Dendritic cell treated with granulocyte-macrophage colony-stimulating factor and Interleukin-4, amounts not matched to agents 40 ng/mL and 50 ng/mL, for 4 days (primary cell): ENCODE results near the gene LRP1-AS.

Experiments used
- H3K27ac Mint-ChIP-seq: one replicate; pipeline ENCODE4 v1.8.0; 2022; ENCODE audit warnings: mild to moderate bottlenecking, mixed read lengths
- H3K27me3 Mint-ChIP-seq: one replicate; pipeline ENCODE4 v1.8.0; 2022; ENCODE audit warnings: mild to moderate bottlenecking, mixed read lengths
- H3K36me3 Mint-ChIP-seq: one replicate; pipeline ENCODE4 v1.8.0; 2022; ENCODE audit warnings: low read depth, mixed read lengths
- H3K4me1 Mint-ChIP-seq: one replicate; pipeline ENCODE4 v1.8.0; 2022; ENCODE audit warnings: low read depth, mixed read lengths
- H3K4me3 Mint-ChIP-seq: one replicate; pipeline ENCODE4 v1.8.0; 2022; ENCODE audit warnings: mild to moderate bottlenecking, moderate library complexity, mixed read lengths
- H3K9me3 Mint-ChIP-seq: one replicate; pipeline ENCODE4 v1.8.0; 2022; ENCODE audit warnings: mixed read lengths
- intact Hi-C: fragments of 100-400 bp; cut with micrococcal nuclease; formaldehyde crosslinking; loops from one replicate; pipeline ENCODE4 v1.15.0; 2022

The LRP1-AS gene

DNA sequence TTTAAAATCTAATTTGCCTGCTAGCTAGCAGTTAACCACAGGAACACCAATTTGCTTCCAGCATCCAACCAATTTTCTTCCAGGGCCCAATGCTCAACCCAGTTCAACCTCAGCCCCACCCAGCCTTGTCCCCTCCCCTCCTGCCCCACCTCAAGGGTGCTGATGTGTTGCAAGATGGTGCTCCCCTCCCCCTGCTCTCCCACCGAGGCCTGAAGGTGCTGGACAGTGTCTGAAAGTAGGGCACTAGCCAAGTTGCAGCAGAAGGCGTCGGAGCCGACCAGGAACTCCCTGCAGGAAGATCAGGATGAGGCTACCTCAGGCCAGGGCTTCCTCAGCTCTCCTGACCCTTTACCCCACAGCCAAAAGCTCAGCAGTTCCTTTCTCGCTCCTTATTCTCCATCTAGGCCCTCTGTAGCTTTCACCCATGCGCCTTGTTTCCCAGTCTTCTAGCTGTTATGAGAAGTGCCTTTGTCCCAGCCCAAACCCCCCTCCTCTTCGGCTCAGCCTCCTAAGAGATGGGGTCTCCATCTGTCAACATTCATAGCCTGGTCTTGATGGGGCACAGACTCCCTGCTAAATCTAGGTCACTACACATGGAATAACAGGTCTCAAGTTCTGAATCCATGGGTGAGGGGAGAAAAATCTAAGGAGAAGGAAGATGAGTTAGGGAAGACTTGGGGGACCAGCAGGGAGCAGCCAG lies 39.8 kb downstream of the LRP1-AS start:
- H3K27ac Mint-ChIP-seq, result peak overlapping the region; percentile 8
- H3K4me1 Mint-ChIP-seq, result peaks cover 82% of the 10 kb centered on the region
- intact Hi-C loops, result no loop called here
- no peaks in the 10 kb centered on the region for H3K9me3 Mint-ChIP-seq
- H3K4me3 Mint-ChIP-seq, result no peak overlapping the region
- no peaks in the 10 kb centered on the region for H3K27me3 Mint-ChIP-seq
- H3K36me3 Mint-ChIP-seq, result peaks cover 88% of the 10 kb centered on the region

DNA sequence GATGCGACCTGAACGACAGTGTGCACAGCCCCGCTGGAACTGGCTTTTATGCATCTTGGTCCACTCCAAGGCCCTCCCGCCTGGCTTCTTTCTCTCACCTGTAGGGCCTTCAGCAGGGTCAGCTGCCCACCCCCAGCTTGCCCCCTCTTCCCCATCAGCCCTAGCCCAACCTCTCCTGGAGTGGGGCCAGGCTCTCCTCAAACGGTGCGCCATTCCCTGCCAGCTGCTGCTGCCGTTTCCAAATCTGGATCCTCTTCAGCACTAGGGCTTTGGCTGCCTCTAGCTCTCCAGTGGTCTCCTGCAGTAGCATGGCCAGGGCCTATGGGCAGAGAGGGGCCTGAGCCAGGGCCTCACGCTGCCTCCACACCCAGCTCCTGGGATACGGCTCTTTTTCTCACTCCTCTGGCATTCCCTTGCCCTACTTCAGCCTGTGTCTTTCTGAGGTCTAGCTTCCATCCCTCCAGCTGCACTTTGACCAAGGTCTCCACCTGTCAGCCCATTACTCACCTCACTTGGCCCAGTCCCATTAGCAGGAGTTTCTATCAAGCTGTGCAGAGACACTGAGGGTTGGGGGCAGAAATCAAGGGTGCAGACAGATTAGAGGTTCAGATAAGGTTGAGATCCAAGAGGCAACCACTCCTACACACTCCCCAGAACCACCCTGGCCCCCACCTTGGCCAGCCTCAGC lies 41.3 kb downstream of the LRP1-AS start:
- H3K27me3 Mint-ChIP-seq, result no peaks in the 10 kb centered on the region
- no peaks in the 10 kb centered on the region for H3K9me3 Mint-ChIP-seq
- intact Hi-C loops, result no loop called here
- H3K36me3 Mint-ChIP-seq, result peaks cover 99% of the 10 kb centered on the region
- H3K4me1 Mint-ChIP-seq, result peaks cover 81% of the 10 kb centered on the region
- peak overlapping the region; percentile 55 for H3K27ac Mint-ChIP-seq
- no peak overlapping the region for H3K4me3 Mint-ChIP-seq

DNA sequence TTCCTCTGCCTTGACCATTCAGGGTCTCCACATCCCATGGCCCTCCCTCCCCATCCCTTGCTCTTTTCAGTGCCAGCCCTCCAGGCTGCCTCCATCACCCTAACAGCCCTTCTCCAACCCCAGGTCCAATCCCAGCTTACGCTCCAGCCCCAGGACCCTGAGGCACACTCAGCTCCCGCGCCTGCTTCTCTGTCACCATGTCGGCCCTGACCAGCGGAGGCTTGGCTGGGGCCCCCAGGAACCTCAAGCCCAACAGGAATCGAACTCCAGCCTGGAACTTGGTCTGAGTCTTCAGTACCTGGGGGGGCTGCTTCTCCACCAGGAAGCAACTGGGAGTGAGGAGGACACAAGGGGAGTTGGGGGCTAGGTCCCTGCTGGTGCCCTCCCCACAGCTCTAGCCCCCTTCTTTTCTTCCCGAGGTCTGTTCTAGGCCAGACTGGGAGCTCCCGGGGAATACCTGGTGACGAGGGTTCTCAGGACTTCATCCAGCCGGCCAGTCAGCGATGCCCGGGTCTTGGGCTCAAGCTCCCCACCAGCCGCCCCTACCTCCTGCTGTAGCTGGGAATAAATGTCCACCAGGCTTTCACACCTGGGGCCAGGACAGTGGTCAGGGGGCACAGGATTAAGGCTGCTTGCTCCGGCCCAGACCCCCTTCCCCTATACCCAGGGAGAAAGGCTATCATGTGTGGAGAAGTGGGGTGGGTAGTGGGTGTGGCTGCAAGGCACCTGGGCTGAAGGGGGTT lies 42.2 kb downstream of the LRP1-AS start:
- Mint-ChIP-seq H3K27me3 (no peaks in the 10 kb centered on the region), H3K36me3 (peaks cover 99% of the 10 kb centered on the region), H3K4me3 (no peak overlapping the region), H3K4me1 (peaks cover 91% of the 10 kb centered on the region), H3K9me3 (no peaks in the 10 kb centered on the region), H3K27ac (peak overlapping the region; percentile 77)
- intact Hi-C loops, result no loop called here

DNA sequence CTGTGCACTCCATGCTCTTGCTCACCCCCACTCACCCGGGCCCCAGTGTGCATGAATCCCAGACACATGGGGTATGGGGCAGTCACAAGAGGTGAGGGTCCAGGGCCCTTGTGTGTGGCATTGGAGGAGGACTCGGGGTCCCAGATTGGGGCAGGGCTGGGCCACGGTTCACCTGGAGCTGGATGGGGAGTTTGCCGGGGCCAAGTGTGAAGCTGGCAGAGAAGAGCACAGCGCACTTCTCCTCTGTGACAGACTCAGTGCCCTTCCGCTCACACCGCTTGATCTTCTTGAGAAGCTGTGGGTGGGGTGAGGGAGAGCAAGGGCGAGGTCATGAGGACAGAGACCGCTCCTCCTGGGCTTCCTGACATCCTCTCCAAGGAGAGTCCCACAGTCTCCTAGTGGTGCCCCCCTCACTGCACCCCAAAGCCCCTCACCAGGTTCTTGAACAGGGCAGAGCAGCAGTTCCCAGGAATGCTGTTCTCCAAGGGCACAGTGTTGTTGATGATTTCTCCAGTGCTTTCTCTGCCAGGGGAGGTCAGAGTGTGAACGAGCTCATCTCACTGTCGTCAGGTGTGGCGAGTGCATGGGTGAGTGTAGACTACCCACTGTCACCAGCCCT lies 43.0 kb downstream of the LRP1-AS start:
- Mint-ChIP-seq H3K4me1 (peaks cover 91% of the 10 kb centered on the region), H3K27me3 (no peaks in the 10 kb centered on the region), H3K9me3 (no peaks in the 10 kb centered on the region), H3K36me3 (peaks cover 99% of the 10 kb centered on the region), H3K27ac (peak overlapping the region; percentile 77), H3K4me3 (peak overlapping the region; percentile 63)
- intact Hi-C loops, result no loop called here

DNA sequence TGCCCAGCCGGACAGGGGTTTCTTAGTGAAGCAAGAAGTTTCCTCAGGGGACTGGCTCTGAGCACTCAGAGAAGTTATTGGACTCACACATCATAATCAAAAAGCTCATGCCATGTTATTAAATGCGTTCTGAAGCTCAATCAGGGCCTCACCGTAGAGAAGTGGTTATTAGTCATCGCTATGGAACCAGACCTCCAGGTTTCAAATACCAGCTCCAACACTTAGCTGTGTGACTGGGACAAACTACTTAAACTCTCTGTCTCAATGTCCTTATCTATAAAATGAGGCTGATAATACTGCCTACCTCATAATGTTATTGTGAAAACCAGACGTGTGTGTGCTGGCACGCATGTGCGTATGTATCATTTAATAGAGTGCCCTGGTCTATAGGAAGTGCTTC lies 43.6 kb downstream of the LRP1-AS start:
- H3K27me3 Mint-ChIP-seq, result no peaks in the 10 kb centered on the region
- H3K36me3 Mint-ChIP-seq, result peaks cover 99% of the 10 kb centered on the region
- peak overlapping the region; percentile 63 for H3K4me3 Mint-ChIP-seq
- H3K9me3 Mint-ChIP-seq, result no peaks in the 10 kb centered on the region
- H3K4me1 Mint-ChIP-seq, result peaks cover 92% of the 10 kb centered on the region
- intact Hi-C loops, result no loop called here
- peak overlapping the region; percentile 77 for H3K27ac Mint-ChIP-seq

DNA sequence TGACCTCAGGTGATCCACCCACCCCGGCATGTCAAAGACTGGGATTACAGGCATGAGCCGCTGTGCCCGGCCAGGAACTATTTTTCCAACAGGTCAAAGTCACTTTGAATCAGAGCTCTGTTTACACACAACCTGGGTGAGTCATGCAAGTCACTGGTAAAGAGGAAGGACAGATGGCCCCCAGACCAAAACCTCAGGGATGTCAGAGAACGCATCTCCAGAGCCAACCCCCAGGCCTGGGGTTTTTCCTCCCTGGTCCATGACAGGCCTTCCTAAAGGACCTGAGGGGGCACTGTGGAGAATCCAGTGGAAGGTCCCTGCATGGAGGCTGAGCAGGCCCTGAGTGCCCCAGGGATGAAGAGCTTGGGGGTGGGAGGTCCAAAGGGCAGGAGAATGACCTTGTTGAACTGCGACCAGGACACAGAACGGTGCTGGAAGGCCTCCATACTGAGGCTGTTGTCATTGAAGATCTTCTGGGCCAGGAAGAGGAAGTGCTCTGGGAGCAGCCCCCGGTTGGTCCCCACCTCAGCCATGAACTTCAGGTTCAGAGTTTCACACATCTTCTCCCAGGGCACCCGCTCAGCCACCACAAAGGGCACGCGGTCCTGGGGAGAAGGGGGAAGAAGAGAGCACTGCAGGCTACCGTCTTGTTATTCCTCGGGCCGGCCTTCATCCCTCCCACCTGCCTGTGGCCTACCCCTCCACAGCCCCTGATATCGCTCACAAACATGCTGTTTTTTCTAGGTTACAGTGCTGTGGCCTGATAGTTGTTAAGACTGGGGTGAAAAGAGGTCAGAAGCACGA lies 45.3 kb downstream of the LRP1-AS start:
- Mint-ChIP-seq H3K27me3 (no peaks in the 10 kb centered on the region), H3K4me3 (no peak overlapping the region)

DNA sequence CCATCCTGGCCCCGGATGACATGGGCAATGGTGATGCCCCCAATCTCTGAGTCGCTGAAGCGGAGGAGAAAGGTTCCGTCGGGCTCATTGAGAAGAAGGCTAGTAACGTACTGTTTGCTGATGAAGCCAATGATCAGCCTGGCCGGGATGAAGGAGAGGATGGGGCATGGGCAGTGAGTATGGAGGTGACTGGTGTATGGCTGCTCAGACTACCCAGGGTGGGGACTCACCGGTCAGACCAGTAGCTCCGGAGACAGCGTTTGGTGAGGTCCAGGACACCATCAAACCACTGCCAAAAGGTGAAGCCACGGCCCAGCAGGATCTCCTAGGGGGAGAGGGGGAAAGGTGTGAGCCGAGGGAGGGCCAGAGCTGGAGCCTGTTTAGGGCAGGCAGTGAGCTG lies 47.7 kb downstream of the LRP1-AS start:
- peaks cover 84% of the 10 kb centered on the region for H3K4me1 Mint-ChIP-seq
- peak overlapping the region; percentile 79 for H3K27ac Mint-ChIP-seq
- no peaks in the 10 kb centered on the region for H3K27me3 Mint-ChIP-seq
- peaks cover 99% of the 10 kb centered on the region for H3K36me3 Mint-ChIP-seq
- intact Hi-C loops, result no loop called here
- H3K4me3 Mint-ChIP-seq, result no peak overlapping the region
- H3K9me3 Mint-ChIP-seq, result no peaks in the 10 kb centered on the region

More for the DNA sequence above, 45.3 kb downstream of the LRP1-AS start:
- peaks cover 84% of the 10 kb centered on the region for H3K4me1 Mint-ChIP-seq
- no peaks in the 10 kb centered on the region for H3K9me3 Mint-ChIP-seq
- peaks cover 99% of the 10 kb centered on the region for H3K36me3 Mint-ChIP-seq
- peak overlapping the region; percentile 60 for H3K27ac Mint-ChIP-seq
- intact Hi-C loops, result no loop called here

DNA sequence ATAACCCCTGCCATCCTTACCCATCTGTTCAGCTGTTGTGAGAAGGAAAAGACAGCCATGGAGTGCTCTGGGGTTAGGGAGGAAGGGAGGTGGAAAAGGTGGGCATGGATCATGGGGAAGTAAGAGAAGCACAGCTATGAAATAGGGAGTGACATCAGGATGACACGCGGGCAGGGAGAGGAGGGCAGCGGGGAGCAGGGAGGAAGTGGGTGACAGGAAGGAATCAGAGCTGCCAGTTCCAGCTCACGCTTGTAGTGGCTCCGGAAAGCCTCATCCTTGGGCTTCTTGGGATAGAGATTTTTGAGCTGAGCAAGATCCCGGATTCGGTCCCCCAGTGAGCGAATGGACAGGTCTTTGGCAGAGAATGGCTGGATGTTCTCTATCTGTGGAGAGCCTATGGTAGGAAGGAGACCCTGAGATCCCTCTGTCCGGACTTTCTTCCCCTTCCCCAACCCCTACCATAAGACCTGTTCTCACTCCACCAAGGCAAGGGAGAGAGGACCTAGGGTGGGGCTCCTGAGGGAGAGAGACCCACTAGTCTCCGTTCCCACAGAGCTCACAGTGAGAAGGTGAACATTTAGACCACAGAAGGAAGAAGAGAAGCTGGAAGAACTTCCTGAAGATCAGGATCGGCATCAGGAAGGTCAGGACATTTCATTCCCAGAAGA lies 48.2 kb downstream of the LRP1-AS start:
- H3K4me1 Mint-ChIP-seq, result peaks cover 84% of the 10 kb centered on the region
- H3K36me3 Mint-ChIP-seq, result peaks cover 99% of the 10 kb centered on the region
- intact Hi-C loops, result no loop called here

DNA sequence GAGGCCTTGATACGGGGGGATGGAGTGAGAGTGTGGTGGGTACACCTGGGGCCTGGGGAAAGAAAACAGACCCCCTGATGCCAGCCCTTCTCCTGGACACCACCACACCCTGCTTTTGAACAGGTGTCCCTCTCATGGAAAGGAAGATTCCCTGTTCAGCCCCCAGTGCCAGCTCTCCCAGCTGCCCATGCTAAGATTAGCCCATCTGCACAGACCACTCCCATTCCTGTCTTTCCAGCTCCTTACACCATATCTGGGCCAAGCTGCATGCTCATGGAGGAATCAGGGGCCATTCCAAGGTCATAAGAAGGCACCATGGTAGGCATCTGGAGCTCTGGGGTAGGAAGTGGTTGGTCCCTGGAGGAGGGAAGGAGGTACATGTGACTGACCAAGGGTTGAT lies 48.9 kb downstream of the LRP1-AS start:
- Mint-ChIP-seq H3K27ac (peak overlapping the region; percentile 79), H3K36me3 (peaks cover 99% of the 10 kb centered on the region), H3K4me3 (no peak overlapping the region), H3K4me1 (peaks cover 86% of the 10 kb centered on the region), H3K27me3 (no peaks in the 10 kb centered on the region), H3K9me3 (no peaks in the 10 kb centered on the region)
- intact Hi-C loops, result no loop called here

More for the DNA sequence above, 48.2 kb downstream of the LRP1-AS start:
- H3K27ac Mint-ChIP-seq, result peak overlapping the region; percentile 79
- H3K4me3 Mint-ChIP-seq, result peak overlapping the region; percentile 4
- no peaks in the 10 kb centered on the region for H3K27me3 Mint-ChIP-seq
- no peaks in the 10 kb centered on the region for H3K9me3 Mint-ChIP-seq

DNA sequence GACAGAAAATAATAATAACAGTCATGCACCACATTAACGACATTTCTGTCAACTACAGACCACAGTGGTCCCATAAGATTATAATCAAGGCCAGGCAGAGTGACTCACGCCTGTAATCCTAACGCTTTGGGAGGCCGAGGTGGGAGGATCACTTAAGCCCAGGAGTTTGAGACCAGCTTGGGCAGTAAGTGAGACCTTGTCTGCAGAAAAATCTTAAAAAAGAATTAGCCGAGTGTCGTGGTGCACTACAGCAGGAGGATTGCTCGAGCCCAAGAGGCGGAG lies 49.9 kb downstream of the LRP1-AS start:
- no peak overlapping the region for H3K27ac Mint-ChIP-seq
- peaks cover 90% of the 10 kb centered on the region for H3K4me1 Mint-ChIP-seq
- H3K27me3 Mint-ChIP-seq, result no peaks in the 10 kb centered on the region
- no peak overlapping the region for H3K4me3 Mint-ChIP-seq
- no peaks in the 10 kb centered on the region for H3K9me3 Mint-ChIP-seq
- intact Hi-C loops, result no loop called here
- H3K36me3 Mint-ChIP-seq, result peaks cover 100% of the 10 kb centered on the region

DNA sequence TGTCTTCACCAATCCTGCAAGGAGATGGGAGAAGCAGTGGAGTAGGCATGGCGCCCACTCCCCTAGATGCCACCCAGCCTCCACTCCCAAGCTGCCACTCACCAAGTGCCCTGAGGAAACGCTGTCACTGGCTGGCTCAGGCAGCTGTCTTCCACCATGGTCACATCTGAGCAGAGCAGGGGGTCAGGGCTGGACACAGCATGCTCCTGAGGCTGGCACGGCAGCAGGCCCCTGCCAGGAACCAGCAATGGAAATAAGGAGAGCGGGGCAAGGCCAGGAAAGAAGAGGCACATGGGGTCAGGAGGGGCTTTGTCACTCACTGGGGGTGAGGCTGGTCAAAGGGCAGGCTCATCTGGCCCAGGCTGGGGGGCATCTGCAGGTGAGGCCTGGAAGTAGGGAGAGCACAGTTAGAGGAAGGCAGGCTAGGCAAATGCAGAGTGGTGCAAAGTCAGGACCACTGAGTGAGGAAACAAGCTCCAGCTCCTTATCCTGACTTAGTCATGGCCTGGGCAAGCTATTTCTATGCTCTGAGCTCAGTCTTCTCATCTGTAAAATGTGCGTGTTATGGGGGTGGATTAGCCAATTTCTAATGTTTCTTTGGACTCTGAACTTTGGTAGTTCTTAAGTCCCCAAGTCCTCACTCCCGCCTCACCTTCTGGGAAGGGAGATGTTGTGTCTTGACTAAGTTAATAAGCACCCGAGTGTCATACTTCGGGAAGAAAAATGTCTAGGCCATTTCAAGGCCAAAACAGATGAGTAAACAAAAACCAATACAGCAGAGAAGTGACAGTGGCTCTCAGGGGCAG lies 50.5 kb downstream of the LRP1-AS start:
- H3K4me3 Mint-ChIP-seq, result no peak overlapping the region
- H3K27me3 Mint-ChIP-seq, result no peaks in the 10 kb centered on the region
- peak overlapping the region; percentile 72 for H3K27ac Mint-ChIP-seq
- H3K36me3 Mint-ChIP-seq, result peaks cover 100% of the 10 kb centered on the region
- H3K9me3 Mint-ChIP-seq, result no peaks in the 10 kb centered on the region
- peaks cover 90% of the 10 kb centered on the region for H3K4me1 Mint-ChIP-seq
- intact Hi-C loops, result no loop called here

DNA sequence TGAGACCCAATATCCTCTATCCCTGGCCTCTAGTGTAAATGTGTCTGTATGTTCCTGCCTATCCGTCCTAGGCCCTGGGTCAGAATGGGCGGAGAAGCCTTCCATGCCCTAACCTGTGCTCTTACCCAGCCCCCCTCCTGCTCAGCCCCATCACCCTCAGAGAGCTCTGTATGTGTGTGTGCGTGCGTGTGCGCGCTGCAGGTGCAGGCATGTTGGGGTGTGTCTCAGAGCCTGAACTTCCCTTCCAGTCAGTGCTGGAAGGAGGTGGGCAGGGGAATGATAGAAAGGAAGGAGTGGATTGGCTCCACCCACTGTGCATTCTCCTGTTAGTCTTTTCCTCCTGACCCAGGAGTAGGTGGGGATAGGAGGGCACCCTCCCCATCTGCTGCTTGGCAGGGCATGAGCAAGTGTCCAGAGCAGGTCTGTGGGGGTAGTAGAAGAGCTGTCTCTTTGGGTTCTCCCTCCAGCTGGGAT lies 51.3 kb downstream of the LRP1-AS start:
- Mint-ChIP-seq H3K27ac (peak overlapping the region; percentile 72), H3K9me3 (no peaks in the 10 kb centered on the region), H3K4me3 (no peak overlapping the region), H3K27me3 (no peaks in the 10 kb centered on the region), H3K4me1 (peaks cover 92% of the 10 kb centered on the region), H3K36me3 (peaks cover 100% of the 10 kb centered on the region)
- intact Hi-C loops, result no loop called here
